ENCODE results near the gene C21orf58.

The C21orf58 gene

DNA sequence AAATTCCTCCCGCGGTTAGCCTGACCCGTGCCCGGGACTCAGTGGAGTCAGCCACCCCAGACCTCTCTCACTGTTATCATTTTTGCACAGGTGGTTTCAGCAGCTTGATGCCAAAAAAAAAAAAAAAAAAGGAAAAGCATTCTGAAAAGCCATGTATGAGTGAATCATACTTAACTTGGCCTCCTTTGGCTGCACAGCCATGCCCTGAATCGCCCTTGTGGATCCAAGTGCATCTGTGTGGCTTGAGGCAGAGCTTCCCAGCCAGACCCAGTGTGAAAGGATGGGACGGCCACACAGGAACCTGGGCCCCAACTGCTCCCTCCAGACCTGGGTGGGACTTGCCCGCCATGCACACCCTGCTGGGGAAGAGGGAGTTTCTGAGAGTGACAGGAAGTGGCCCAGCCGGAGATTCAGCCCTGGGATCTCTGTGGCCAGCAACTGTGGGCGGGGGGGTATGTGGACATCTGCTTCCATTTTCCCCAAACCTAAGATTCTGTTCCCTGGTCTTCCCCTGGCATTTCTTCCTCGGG, 29.0 kb downstream of the C21orf58 start:
- no peak for DNase-seq (ENCODE audit: low read depth)

DNA sequence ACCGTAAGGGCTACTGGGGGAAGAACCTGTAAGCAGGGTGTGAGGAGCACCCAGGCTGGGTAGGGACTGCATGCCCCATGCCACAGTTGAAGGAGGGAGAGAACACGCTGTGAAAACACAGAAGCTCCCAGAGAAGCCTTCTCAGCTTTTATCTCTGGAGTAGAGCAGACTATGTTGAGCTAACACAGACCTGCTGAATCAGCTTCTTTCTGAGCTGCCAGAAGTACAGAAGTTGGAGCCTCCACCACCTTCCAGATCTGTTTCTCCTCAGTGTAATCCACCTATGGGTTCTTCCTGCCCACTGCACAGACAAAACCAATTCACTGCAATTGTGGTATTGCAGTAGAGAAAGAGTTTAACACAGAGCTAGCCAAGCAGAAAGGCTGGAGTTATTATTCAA, 32.1 kb downstream of the C21orf58 start:
- DNase-seq (ENCODE audit: low read depth), result no peak

DNA sequence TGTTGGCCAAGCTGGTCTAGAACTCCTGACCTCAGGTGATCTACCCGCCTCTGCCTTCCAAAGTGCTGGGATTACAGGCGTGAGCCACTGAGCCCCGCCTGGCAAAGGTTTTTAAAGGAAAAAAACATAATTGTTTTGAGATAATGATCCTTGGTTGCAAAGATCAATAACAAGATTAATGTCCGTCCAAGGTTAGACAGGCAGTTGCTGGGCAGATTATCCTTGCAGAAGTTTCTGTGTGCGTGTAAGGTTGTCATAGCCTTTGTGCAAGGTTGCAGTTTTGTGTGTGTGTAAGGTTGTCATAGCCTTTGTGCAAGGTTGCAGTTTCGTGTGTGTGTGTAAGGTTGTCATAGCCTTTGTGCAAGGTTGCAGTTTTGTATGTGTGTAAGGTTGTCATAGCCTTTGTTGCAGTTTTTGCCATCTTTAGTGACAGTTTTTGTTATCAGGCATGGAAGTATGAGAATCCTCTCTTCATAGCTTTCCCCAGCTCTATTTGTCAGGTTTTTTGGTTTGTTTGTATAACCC, 34.0 kb downstream of the C21orf58 start:
- DNase-seq (ENCODE audit: low read depth), result no peak

DNA sequence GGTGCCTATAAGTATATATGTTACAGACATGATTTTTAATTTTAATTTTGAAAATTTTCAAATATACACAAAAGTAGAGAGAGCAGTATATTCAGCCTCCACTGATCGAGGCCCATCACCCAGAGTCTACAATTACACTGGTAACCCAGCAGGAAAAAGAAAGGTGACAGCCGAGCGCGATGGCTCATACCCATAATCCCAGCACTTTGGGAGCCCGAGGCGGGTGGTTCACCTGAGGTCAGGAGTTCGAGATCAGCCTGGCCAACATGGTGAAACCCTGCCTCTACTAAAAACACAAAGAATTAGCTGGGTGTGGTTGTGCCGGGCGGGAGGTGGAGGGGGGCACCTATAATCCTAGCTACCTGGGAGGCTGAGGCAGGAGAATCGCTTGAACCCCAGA, 36.1 kb downstream of the C21orf58 start:
- DNase-seq (ENCODE audit: low read depth), result no peak

DNA sequence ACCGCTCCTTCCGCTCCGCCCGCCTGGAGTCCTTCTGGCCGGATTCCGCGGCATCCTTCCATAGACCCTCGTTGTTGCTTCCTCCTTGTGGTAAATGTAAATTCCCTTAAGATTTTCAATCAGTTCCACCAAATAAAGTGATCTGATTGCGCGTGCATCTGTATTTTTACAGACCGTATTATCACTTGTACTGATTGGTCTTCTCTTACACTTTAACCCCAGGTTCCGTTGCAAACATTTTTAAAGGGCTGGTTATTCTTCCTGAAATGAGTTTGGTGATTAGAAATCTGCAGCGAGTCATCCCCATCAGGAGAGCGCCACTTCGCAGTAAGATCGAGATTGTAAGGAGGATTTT, 37.0 kb downstream of the C21orf58 start:
- DNase-seq (ENCODE audit: low read depth), result no peak

DNA sequence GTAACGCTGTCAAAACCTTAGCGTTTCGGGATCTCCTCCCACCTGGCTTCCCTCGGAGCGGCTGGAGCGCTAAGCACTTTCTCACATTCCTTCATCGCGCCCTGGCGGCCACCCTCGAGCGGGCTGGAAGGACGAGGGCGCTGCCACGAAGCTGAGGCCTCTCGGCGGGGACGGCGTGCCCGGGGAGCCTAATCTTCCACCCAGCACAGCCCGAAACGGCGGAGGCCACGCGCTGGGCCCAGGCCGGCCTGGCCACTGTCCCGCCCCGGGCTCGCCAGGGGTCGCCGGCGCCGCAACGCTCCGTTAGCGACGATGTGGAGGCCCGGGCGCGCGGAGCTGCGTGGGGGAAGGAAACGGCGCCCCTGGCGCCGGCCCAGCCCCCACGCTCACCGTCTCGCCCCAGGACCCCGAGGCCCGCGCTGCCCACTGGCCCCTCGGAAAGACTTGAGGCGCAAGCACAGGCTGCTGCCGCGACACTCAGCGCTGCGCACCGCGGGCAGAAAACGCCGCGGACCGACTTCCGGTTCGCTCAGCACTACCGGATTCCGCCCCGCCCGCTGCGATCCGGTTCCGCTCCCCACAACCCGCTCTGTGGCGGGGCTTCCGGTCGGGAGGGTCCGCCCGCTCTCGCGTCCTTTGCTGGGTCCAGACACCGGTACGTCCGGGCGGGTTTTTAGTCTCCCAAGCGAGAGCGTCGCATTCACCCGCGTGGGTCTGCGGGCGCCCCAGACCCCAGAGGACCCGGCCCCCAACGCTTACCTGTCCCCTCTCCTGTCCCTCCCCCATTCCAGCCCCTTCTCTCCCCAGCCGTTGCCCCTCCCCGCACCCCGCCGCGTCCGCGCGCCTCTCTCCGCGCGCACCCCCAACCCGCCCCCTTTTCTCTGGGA, 37.7 kb downstream of the C21orf58 start, which contains the start of gene YBEY:
Gene YBEY, plus strand, starts transcription at position 582 of the 887 bp plus-strand sequence. CDS start 572 bp downstream, outside the sequence.
- peak; percentile 80 for DNase-seq (ENCODE audit: low read depth)

DNA sequence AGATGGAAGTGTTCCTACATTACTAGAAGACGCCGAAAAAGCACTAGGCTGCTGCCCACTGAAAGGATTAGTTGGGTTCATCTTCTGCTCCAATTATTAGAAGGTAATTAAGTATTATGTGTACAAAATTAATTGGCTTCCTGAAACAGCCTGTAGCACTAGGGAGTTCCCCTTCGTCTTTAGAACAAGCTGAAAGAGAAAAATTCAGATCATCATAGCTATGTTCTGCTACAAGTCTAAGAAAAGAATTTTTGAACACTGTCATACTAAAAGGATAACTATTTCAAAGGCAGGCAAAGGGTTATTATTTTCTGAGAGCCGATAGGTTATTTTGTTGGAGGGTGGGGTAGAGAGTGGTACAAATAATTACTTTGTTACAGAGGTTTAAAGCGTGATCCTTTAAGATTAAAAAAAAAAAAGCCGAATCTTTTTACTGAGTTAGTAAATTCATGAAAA, 38.4 kb downstream of the C21orf58 start, which contains the start of gene MCM3AP:
Gene MCM3AP, minus strand, starts transcription at position 406 of the 456 bp plus-strand sequence. Its CDS starts 325 bp downstream, at position 81.
- DNase-seq (ENCODE audit: low read depth), result no peak

DNA sequence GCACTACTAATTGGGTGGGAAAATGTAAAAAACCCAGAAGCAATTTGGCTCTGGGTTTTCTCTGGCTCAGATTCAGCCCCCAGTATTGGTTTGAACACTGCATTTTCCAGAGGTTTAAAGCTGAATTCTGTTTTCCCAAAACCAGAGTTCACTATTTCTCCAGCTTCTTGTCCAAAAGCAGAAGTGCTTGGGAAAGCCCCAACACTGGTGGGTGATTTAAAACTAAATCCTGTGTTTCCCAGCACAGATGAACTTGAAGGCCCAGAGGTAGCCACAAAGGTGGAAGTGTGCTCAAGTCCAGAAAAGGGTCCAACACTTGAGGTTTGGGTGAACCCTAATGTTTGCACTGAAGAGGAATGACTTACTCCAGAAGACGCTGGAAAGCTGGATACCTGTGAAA, 38.9 kb downstream of the C21orf58 start:
- DNase-seq (ENCODE audit: low read depth), result no peak

DNA sequence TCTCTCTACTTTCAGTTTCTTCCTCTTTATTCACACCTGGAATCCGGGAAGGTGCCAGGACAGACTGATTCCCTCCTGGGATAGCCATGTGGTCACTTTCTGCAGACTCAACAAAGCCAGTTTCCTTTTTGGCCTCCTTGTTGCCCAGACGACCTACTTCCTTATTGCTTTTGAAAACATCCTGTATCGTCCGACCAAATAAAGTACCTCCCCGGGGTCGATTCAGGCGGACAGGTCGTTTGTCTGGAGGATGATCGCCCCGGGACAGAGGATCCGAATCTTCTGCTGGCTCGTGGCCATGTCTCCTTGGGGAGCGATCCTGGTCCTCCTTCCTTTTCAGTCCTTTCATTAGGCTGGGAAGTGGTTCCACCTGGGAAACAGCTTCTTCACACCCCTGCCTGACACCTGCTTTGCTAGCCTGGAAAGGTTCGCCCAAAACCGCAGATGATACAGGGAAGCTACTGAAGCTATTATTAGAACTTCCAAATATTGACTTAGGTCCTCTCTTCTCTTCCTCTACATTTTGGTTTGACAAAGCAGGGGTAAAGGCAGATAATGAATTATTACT, 39.5 kb downstream of the C21orf58 start:
- DNase-seq (ENCODE audit: low read depth), result no peak

DNA sequence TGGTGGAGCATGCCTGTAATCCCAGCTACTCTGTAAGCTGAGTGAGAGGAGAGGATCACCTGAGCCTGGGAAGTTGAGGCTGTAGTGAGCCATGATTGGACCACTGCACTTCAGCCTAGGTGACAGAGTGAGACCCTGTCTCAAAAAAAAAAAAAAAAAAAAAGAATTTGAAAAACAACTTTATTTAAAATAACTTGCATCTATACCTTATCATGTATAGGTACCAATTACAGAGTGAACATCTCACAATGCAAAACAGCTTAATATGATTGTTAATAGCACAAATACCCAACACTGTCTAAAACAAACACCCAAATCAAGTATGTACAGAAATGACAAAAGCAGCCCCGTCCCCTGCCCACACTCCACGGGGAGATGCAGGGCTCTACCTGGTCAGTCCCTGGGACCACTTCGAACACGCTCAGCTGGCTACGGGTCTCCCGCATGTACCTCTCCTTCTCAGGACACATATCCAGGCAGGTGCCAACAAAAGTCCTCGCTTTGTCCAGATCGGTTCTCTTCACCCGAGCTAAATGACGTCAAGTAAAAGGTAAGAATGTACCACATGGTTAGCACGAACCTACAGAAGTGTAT, 48.8 kb downstream of the C21orf58 start:
- DNase-seq (ENCODE audit: low read depth), result no peak

DNA sequence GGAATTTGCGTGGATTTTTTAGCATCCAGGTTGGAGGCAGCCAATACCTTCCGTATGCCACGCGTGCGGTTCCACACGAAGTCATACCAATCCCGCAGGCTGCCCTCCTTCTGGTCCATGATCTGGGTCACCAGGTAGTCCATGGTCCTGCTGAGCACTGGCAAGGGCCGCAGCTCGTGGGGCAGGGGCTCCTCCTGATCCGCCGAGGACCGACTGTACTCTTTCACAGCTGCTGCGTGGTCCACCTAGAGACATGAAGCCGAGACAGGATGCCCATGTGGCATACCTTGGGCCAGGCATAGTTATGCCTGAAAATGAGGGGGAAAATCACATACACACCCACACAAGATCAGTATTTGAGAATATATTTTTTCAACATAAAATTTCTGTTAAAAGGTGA, 50.3 kb downstream of the C21orf58 start:
- no peak for DNase-seq (ENCODE audit: low read depth)

DNA sequence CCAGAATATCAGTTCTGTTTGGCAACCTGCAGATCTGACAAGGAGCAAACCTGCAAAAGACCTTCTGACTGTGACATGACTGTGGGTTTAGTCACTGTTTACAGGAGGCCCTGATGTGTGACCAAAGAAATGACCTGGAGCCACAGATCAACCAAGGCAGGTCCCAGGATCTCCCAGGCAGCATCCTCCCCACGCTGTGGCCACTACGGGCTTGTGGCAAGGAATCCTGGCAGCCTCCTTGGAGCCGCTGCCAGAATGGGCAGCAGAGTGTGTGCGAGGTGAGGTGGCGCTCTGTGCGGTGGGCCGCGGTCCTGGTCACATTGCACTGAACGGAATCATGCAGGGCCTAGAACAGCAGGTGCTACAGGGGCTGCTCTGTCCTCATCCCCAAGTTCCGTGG, 54.2 kb downstream of the C21orf58 start:
- DNase-seq (ENCODE audit: low read depth), result no peak

DNA sequence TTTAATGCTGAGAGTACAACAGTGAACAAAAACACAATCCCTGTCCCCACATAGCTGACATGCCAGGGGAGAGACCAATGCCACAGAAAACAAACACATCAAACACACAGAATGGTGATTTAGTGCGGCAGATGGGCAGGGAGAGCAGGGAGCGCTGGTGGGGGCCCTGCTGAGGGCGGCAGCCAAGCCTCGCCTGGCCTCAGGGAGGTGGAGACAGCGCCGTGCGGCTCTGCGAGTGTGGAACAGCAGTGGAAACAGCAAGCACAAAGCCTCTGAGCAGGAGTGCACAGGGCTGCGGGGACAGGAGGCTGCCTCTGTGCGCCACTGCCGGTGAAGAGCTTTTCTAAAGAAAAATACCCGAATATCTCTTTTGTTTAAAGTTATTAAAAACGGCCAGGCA, 55.3 kb downstream of the C21orf58 start:
- no peak for DNase-seq (ENCODE audit: low read depth)

DNA sequence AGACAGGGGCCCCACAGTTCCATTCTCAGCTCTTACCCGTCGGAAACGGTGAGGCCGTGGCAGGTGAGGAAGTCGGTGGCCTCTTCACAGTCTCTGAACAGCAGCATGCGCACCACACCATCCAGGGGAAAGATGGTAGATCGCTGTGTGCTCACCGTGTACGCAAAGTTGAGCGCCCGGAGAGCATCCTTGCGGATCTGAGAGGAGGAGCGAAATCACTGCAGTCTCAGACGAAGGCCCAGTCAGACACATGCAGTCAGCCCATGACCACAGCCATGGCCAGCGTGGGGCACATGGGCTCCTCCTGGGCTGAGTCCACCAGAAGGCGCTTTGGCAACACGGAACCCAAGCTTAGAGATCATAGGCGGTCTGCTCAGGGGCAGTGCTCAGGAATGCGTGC, 56.7 kb downstream of the C21orf58 start:
- no peak for DNase-seq (ENCODE audit: low read depth)

DNA sequence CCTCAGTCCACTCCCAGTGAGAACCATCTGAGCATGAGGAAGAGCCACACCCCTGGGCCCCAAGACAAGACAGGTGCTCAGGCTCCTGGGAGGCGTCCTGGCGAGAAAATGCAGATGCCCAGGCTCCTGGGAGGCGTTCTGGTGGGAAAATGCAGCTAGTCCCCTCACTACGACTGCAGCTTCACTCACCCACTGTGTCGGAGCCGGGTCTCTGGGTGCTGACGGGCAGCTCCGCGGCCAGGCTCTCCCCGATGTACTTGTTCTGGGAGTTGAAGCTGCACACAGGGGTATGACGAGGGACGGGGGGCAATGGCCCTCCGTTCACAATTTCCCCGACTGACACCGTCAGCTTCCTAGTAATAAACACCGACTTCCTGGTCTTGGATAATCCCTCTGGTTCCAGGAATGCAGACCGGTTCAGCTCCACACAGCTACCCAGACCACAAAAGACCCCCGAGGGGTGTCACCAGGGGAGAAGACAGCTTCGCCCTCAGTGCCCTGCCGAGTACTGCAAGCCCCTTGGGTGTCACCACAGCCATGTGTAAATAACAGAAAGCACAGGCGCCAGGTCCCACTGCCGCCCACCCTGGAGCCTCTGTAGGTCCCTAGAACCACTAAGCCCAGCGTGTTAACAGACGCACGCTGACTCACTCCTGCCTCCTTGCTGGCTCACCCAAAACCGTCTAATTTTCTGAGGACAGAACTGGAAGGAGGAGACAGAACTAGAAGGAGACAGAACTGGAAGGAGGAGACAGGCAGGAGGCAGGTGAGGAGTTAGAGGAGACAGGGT, 57.7 kb downstream of the C21orf58 start:
- DNase-seq (ENCODE audit: low read depth), result no peak

DNA sequence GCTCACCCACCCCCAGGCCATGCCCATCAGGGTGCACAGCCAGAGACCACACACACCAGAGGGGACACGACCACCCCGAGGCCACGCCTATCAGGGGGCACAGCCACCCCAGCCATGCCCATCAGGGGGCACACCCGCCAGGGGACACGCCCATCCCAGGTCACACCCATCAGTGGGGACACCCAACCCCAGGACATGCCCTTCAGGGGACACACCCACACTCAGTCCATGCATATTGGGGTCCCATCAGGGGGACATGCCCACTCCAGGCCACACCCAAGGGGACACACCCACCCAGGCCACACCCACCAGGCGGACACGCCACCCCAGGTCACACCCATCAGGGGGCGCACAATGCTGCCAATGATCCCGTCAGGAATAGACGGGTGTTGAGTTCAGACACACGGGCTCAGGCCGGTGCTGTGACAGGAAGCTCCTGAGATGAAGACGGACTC, 59.0 kb downstream of the C21orf58 start:
- no peak for DNase-seq (ENCODE audit: low read depth)

DNA sequence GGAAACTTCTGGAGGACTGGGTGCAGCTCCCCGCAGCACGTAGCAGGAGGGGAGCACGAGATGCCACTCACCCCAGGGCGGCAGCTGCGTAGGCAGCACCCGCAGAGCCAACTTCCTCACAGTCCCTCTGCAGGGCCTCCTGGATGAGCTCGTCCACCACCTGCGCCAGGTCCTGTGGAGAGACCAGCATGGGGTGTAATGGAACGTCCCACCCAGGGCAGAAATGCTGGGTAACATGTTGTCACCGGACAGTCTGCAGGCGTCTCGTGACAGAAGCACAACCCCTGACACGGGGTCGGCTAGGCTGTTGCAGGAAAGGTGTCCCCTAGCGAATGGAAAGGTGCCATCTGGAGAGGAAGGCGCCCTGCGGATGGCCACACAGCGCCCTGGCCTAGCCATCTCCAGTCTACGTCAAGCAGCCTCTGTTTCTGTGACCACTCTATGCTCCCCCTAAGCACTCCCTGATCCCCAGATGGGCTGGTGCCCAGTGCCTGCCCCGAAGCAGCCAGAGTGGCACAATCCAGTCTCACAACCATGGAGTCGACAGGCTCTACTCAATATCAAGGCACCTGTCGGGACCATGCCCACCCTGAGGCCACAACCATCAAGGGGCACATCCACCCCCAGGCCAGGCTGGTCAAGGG, 59.5 kb downstream of the C21orf58 start:
- DNase-seq (ENCODE audit: low read depth), result no peak

DNA sequence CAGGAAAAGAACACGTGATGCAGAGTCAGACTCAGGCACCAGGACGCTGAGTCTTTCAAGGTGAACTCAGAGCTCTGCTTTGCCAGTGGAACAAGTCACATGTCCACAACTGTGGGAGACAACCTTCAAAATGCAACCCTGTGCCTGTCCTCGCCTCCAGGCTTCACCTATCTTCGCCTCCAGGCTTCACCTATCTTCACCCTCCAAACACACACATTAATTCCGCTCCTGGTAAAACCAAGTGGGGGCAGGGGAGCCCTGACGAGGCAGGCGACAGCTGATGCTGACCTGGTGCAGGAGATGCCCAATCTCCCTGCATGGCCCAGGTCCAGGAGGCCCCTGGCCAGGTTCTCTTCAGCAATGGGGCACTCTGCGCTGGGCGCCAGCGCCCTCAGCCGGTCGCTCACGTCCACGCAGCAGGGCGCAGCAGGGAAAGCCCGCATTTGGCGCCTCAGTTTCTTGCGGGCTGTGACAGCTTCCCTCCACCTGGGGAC, 67.1 kb downstream of the C21orf58 start:
- DNase-seq (ENCODE audit: low read depth), result no peak

DNA sequence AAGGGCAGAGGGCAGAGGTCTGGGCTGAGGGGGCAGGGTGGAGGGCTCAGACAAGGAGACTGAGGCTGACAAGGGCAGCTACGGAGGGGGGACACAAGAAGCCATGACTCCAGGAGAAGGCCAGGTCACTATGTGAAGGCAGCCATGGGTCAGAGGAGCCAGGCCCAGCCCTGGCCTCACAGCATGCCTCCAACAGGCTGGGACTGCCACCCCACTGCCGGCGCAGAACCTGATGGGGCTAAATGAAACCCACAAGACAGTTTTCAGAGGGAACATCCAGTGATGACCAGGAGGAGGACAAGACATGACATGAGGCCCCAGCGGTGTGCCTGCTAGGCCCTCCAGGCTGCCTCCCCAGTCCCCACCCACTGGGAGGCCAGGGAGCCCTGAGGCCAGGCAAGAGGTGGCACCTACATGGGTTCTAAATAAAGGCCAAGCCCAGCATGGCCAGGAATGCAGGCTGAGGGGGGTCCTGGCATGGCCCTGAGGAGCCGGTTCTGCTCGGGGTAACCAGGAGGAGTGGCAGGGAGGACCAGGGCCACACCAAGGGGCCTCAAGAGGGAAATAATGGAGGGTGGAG, 67.8 kb downstream of the C21orf58 start:
- DNase-seq (ENCODE audit: low read depth), result no peak

DNA sequence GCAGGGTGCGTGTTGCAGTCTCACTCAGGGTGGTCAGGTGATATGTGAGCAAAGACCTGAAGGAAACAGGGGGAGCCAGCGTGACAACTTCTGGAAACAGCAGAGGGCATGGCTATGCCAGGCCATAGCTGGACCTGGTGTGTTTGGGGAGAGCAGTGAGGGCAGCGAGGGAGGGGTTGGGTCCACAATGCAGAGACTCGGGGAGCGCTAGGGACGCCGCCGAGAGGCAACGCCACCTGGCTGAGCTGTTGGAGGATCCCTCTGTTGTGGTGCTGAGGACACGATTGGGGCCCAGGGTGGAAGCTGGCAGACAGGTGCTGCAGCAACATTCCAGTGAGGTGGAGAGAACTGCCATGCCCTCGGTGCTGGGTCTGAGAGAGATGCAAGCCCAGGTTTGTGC, 68.5 kb downstream of the C21orf58 start:
- no peak for DNase-seq (ENCODE audit: low read depth)

Measured in activated gamma-delta T cell treated with anti-CD3 and anti-CD28 coated beads, Interleukin-2, amount 50 U/mL, for 16 hours (primary cell).